H54 (cell line): ENCODE measurements around the gene SARNP.
"Not testable (repeated sequence)": the region's sequence is repeated elsewhere in the genome, so short reads cannot be mapped to it uniquely, and the experiment has no call there.

Experiments used
- DNase-seq: peaks from one replicate; pipeline ENCODE4 v3.0.0; 2011; ENCODE audit warnings: low spot score, mixed read lengths; ENCODE audit not compliant: insufficient read length
- FAIRE-seq: peaks from 3 replicates; lab custom pipeline; 2011; peaks lifted over from hg19 to GRCh38; lab: Jason Lieb, UNC
- POLR2A ChIP-seq: IDR thresholded peaks from 2 replicates; pipeline ENCODE4 v1.6.1; 2011; ENCODE audit warnings: low read depth, mild to moderate bottlenecking, low read length

Gene SARNP, protein sequence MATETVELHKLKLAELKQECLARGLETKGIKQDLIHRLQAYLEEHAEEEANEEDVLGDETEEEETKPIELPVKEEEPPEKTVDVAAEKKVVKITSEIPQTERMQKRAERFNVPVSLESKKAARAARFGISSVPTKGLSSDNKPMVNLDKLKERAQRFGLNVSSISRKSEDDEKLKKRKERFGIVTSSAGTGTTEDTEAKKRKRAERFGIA

DNA sequence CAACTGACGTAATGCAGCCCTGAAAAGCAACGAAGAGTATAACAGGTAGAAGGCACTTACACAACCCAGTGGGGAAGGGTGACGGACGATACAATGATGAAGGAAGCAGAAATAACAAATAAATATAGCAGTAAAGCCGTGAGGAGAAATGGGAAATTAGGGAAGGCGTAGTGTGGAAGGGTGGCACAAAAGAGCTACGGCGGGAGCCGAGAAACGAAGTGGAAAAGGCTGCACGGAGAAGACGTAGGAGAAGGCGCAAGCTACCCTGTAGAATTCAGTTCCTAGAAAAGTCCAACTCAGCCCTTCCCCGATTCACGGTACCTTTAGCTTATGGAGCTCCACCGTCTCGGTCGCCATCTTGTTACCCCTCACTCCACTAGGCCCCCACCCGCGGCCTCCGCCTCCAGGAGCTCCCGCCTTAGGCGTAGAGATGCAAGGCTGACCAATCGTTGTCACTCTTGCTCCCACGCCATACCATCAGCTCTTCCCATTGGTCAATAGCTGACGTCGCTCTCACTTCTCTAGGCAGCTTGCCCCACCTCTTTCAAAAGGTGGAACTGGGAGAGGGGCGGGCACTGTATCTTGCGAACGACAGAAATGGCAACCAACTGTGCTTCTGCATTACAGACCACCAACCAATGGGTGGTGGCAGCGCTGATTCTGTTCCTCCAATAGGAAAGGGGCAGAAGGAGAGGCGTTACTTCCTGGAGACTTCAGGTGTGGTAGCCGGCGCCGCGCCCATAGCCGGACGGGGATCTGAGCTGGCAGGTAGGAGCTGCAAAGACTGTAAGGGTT lies at the start of gene SARNP, which contains the start of gene ORMDL2:
Gene SARNP (minus strand): TSS at position 380 of the 795 bp plus-strand sequence. CDS start 23 bp downstream, at position 357.
Gene ORMDL2 (plus strand): TSS at position 697 of the 795 bp plus-strand sequence. CDS start 959 bp downstream, outside the sequence.
- peak; percentile 85 for DNase-seq
- peak; percentile 98 for FAIRE-seq
- peak; percentile 61 for TF ChIP-seq POLR2A

GRCh38 chr12:55866454-55867004 lies 49.0 kb upstream of the SARNP start:
- not testable (repeated sequence) for FAIRE-seq, DNase-seq

DNA sequence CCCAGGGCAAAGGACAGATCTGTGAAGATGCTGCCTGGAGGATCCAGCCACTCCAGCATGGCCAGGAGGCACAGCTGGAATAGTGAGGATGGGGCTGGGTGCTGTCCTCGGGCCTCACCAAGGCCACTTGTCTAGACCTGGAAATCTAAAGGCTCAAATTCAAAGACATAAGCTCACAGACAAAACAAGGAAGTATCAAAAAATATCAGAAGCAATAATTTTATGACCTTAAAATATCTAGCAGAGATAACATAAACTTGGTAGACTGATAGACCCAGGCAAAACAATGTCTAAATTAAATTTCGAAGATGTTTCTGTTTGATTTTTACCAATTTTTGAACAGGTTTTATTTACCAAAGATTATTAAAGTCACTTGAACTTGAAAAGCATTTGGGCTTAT lies 47.8 kb upstream of the SARNP start:
- FAIRE-seq: no peak
- no peak for TF ChIP-seq POLR2A
- DNase-seq: no peak

GRCh38 chr12:55862931-55863330 lies 45.4 kb upstream of the SARNP start:
- FAIRE-seq, DNase-seq: not testable (repeated sequence)

- FAIRE-seq (no peak), DNase-seq (no peak)
- TF ChIP-seq POLR2A: no peak
These were observed 44.8 kb upstream of the SARNP start for GRCh38 chr12:55862286-55862685.

GRCh38 chr12:55861871-55862270 lies 44.3 kb upstream of the SARNP start:
- FAIRE-seq (no peak), DNase-seq (no peak)
- TF ChIP-seq POLR2A: no peak

DNA sequence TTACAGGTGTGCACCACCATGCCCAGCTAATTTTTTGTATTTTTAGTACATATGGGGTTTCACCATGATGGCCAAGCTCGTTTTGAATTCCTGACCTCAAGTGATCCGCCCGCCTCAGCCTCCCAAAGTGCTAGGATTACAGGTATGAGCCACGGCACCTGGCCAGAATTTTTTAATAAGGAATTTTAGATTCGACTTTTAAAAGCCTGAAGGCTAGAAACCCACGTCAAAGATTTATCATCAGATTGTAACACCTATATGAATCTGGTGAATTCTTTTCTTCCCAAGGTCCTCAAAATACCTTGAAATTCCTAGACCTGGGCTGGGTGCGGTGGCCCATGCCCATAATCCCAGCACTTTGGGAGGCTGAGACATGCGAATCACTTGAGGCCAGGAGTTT lies 43.9 kb upstream of the SARNP start:
- DNase-seq: no peak
- no peak for TF ChIP-seq POLR2A
- no peak for FAIRE-seq

DNA sequence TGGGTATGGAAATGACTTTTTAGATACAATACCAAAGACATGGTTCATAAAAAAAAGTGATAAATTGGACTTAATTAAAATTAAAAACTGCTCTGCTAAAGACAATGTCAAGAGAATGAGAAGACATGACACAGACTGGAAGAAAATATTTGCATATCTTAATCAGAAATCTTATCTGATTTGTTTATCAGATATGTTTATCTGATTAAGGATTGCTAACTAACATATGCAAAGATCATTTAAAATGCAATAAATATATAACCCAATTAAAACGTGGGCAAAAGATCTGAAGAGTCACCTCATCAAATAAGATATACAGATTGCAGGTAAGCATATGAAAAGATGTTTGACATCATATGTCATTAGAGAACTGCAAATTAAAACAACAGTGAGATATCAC lies 35.2 kb upstream of the SARNP start:
- TF ChIP-seq POLR2A: no peak
- DNase-seq: no peak
- FAIRE-seq: no peak

- no peak for DNase-seq
- FAIRE-seq: no peak
- TF ChIP-seq POLR2A: no peak
These were observed 33.4 kb upstream of the SARNP start for GRCh38 chr12:55850893-55851292.

- DNase-seq: no peak
- no peak for FAIRE-seq
- no peak for TF ChIP-seq POLR2A
These were observed 32.9 kb upstream of the SARNP start for GRCh38 chr12:55850401-55850800.

DNA sequence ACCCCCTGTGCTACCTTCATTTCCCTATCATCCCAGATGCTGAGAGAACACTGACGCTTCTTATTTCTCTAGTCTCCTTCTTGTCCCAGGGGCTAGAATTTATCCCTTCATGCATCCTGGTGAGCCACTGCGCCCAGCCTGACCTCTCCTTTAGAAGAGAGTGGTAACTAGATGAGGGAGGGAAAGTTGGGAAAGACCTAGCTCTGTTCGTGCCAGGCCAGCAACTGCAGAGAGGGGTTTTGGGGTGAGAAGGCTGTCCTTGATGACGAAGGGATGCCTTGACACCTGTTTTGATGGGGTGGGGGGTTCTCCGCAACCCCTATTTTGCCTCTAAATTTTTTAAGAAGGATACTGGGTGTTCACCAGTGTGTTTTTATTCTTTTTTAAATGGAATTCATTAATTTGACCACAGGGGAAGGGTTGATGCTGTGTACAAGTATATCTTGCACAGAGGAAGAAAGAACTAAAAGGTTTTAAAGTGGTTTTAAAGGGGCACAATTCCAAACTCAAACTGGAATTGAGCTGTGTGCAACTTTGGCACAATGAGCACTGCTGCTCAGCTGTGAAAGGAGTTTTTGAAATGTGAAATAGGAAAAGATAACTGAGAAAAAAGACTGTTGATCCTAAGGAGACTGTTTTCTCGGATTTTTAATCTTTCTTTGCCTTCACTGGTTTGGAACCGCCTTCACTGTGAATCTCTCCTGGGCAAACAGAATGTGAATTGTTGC lies 32.3 kb upstream of the SARNP start:
- FAIRE-seq (no peak), DNase-seq (no peak)
- no peak for TF ChIP-seq POLR2A

- peak; percentile 76 for DNase-seq
- peak; percentile 90 for FAIRE-seq
These were observed 30.2 kb upstream of the SARNP start for GRCh38 chr12:55847603-55848291.

DNA sequence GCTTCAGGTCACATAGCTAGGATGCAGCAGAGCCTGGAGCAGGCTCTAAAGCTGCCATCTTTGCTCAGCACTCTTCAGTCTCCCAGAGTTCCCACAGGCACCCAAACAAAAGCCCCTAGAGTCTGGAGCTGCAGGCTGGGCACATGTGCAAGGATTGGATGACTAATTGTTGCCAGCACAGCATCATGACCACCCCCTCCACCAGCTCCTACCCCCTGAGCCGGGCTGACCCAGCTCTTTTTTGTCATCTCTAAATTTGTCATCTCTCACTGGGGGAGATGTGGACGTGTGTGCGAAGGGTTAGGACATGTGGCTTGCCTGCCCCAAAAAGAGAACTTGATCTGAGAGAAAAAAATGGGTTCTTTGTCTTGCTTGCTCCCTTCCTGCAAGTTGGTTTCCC lies 29.5 kb upstream of the SARNP start:
- no peak for FAIRE-seq
- TF ChIP-seq POLR2A: no peak
- DNase-seq: no peak

More at GRCh38 chr12:55847603-55848291, 30.2 kb upstream of the SARNP start:
- TF ChIP-seq POLR2A: peak; percentile 52; the same call in 1 of the 2 replicates
